GM12878 (cell line): ENCODE measurements around the gene NXN. TPM values are rescaled to one million over a fixed set of nuclear protein-coding genes. Genes with fewer than 3 reads are reported as not detected.
A peak's percentile ranks its signal among the peaks of the same experiment; 100 is the strongest.

Source experiments
- ATAC-seq: fragments of 200-7000 bp; cut with Tn5 transposase; 3 replicates; pipeline ENCODE4 v1.9.1; 2020; ENCODE audit warnings: mild to moderate bottlenecking, moderate library complexity
- BruUV-seq: library from RNA; stranded (reverse); fragments of 400-500 nt; replicated peaks from 2 replicates; lab custom pipeline; 2021; lab: Mats Ljungman, UMichigan
- CTCF ChIA-PET: fragments of 300-600 bp; sonication (Branson Sonifier 250); formaldehyde crosslinking; extraction: SDS; loops from one replicate; lab custom pipeline; 2021; ENCODE audit warnings: inconsistent platforms; lab: Yijun Ruan, JAX
- POLR2A ChIA-PET: fragments of 350-600 bp; formaldehyde crosslinking; extraction: SDS; loops from one replicate; lab custom pipeline; 2021; ENCODE audit warnings: inconsistent platforms; lab: Charles Lee
- RAD21 ChIA-PET: fragments of 300-600 bp; sonication (Branson Sonifier 250); formaldehyde crosslinking; loops from one replicate; lab custom pipeline; 2023; ENCODE audit warnings: antibody characterized with exemption; ENCODE audit not compliant: unreplicated experiment; lab: Charles Lee
- SMC1A ChIA-PET: fragments of 300-600 bp; sonication (Branson Sonifier 250); formaldehyde crosslinking; loops from one replicate; lab custom pipeline; 2023; ENCODE audit not compliant: unreplicated experiment, uncharacterized antibody; lab: Charles Lee
- DNase-seq: peaks from one replicate; pipeline ENCODE4 v3.0.0-alpha.2; 2011; ENCODE audit warnings: low read depth, low spot score
- FAIRE-seq: peaks from 3 replicates; lab custom pipeline; 2011; peaks lifted over from hg19 to GRCh38; lab: Jason Lieb, UNC
- H2AFZ ChIP-seq: 2 replicates; pipeline ENCODE4 v1.6.0; 2011; ENCODE audit warnings: low read depth, low read length, control low read depth; ENCODE audit not compliant: control insufficient read depth
- H3K27ac ChIP-seq: 2 replicates; pipeline ENCODE4 v1.5.1; 2011; ENCODE audit warnings: control low read depth; ENCODE audit not compliant: control insufficient read depth, insufficient read depth
- H3K27me3 ChIP-seq, 2 experiments: replicated peaks in 1 of 2; 2 replicates each; pipeline versions ENCODE4 v1.6.0 to v1.6.1; 2011; ENCODE audit warnings: low read length in 1 of 2; ENCODE audit not compliant: control insufficient read depth in 2 of 2, insufficient read depth in 2 of 2
- H3K36me3 ChIP-seq, 2 experiments: 2 replicates each; pipeline ENCODE4 v1.5.1; 2011; ENCODE audit warnings: low read length in 1 of 2; ENCODE audit not compliant: control insufficient read depth in 2 of 2, insufficient read depth in 2 of 2
- H3K4me1 ChIP-seq: 2 replicates; pipeline ENCODE4 v1.6.1; 2011; ENCODE audit warnings: mild to moderate bottlenecking, low read length, moderate library complexity, mixed read lengths; ENCODE audit not compliant: control insufficient read depth, insufficient read depth
- H3K4me2 ChIP-seq: 2 replicates; pipeline ENCODE4 v1.6.0; 2011; ENCODE audit warnings: control low read depth; ENCODE audit not compliant: control insufficient read depth, insufficient read depth
- H3K4me3 ChIP-seq: fragments of 200-600 bp; sonication (generic); 2 replicates; pipeline ENCODE4 v1.5.1; 2016
- H3K79me2 ChIP-seq: 2 replicates; pipeline ENCODE4 v1.6.0; 2011; ENCODE audit warnings: low read length; ENCODE audit not compliant: control insufficient read depth, insufficient read depth
- H3K9ac ChIP-seq: 2 replicates; pipeline ENCODE4 v1.8.0; 2011; ENCODE audit warnings: low read length, control low read depth, mixed read lengths; ENCODE audit not compliant: control insufficient read depth, insufficient read depth
- H3K9me3 ChIP-seq: replicated peaks from 3 replicates; pipeline ENCODE4 v1.5.1; 2011; ENCODE audit warnings: mild to moderate bottlenecking, low read length; ENCODE audit not compliant: control insufficient read depth, insufficient read depth
- H4K20me1 ChIP-seq: 2 replicates; pipeline ENCODE4 v1.6.0; 2011; ENCODE audit not compliant: control insufficient read depth, insufficient read depth
- ESRRA ChIP-seq: IDR thresholded peaks from 2 replicates; pipeline ENCODE4 v1.6.1; 2012; ENCODE audit warnings: mild to moderate bottlenecking, low read length, improper control_type of control experiment
- HSF1 ChIP-seq: fragments of 150-350 bp; IDR thresholded peaks from 2 replicates; pipeline ENCODE4 v1.6.1; 2014; ENCODE audit warnings: mild to moderate bottlenecking, low read depth, low read length
- NFYB ChIP-seq: IDR thresholded peaks from 2 replicates; pipeline ENCODE4 v1.6.1; 2011; ENCODE audit warnings: low read depth, mild to moderate bottlenecking, low read length, improper control_type of control experiment, moderate library complexity; ENCODE audit not compliant: insufficient read depth
- POLR2A ChIP-seq: IDR thresholded peaks from 2 replicates; pipeline ENCODE4 v1.6.1; 2011; ENCODE audit warnings: low read depth, mild to moderate bottlenecking, low read length
- POU2F2 ChIP-seq: IDR thresholded peaks from 3 replicates; pipeline ENCODE4 v1.6.1; 2011; ENCODE audit warnings: low read depth, mild to moderate bottlenecking, low read length, borderline replicate concordance
- RAD21 ChIP-seq: IDR thresholded peaks from 2 replicates; pipeline ENCODE4 v1.6.1; 2011; ENCODE audit warnings: mild to moderate bottlenecking, low read depth, low read length, moderate library complexity; ENCODE audit not compliant: insufficient read depth
- SIX5 ChIP-seq: IDR thresholded peaks from 2 replicates; pipeline ENCODE4 v1.6.1; 2011; ENCODE audit warnings: mild to moderate bottlenecking, low read depth, low read length, moderate library complexity; ENCODE audit not compliant: severe bottlenecking
- SMAD5 ChIP-seq: IDR thresholded peaks from 2 replicates; pipeline ENCODE4 v1.6.1; 2016; ENCODE audit warnings: antibody characterized with exemption, low read depth
- TAF1 ChIP-seq: IDR thresholded peaks from 2 replicates; pipeline ENCODE4 v1.6.1; 2011; ENCODE audit warnings: mild to moderate bottlenecking, low read depth, low read length, borderline replicate concordance
- TARDBP ChIP-seq: IDR thresholded peaks from 2 replicates; pipeline ENCODE4 v1.6.1; 2016; ENCODE audit warnings: borderline replicate concordance
- WRNIP1 ChIP-seq: IDR thresholded peaks from 2 replicates; pipeline ENCODE4 v1.6.1; 2011; ENCODE audit warnings: low read depth, low read length, improper control_type of control experiment, borderline replicate concordance
- WGBS: methylation state at CpG from one replicate; pipeline ENCODE4 v1.1.6; 2016; ENCODE audit warnings: low lambda C conversion rate; ENCODE audit not compliant: insufficient replicate concordance, insufficient coverage; ENCODE audit errors: missing lambda C conversion rate; 5-methylcytosine and 5-hydroxymethylcytosine counted together
- in situ Hi-C: fragments of 300-500 bp; cut with MboI; formaldehyde crosslinking; loops from 9 replicates; pipeline ENCODE4 v1.14.3; 2018; ENCODE audit warnings: mixed read lengths
- intact Hi-C: fragments of 100-400 bp; cut with micrococcal nuclease; formaldehyde crosslinking; loops from one replicate; pipeline ENCODE4 v1.14.2; 2022; ENCODE audit not compliant: unreplicated experiment
- polyA plus RNA-seq, 11 experiments: library from polyadenylated mRNA; depleted of rRNA in 4 of 11; unstranded in 6 of 11; stranded (reverse) in 5 of 11; fragments of >200 nt; fragmentation: Nextera tagmentation in 4 of 11; fragmentation: Illumina TruSeq in 1 of 11; extraction: Ambion mirVana in 4 of 11; extraction: Trizol in 1 of 11; gene quantifications; 1 replicate in 1 of 11; 2 replicates in 10 of 11; pipeline versions ENCODE4 v1.2.1 to v1.2.3, GENCODE V29; 2011 to 2016; ENCODE audit warnings: inconsistent platforms in 2 of 11, missing spikeins in 2 of 11, low read depth in 1 of 11
- total RNA-seq, 4 experiments: library from RNA; depleted of rRNA in 3 of 4; stranded (reverse); fragments of >200 nt in 3 of 4; fragmentation: Illumina TruSeq in 1 of 4; extraction: Trizol in 1 of 4; gene quantifications; 2 replicates each; pipeline versions ENCODE4 v1.2.1 to v1.2.3, GENCODE V29; 2013 to 2021
- TF ChIP-seq, protein P1 (sequence below): IDR thresholded peaks from 2 replicates; pipeline ENCODE4 v1.6.1; 2012; ENCODE audit warnings: low read depth, low read length, improper control_type of control experiment
- TF ChIP-seq, protein P2 (sequence below): IDR thresholded peaks from 2 replicates; pipeline ENCODE4 v1.6.1; 2012; ENCODE audit warnings: low read depth, low read length, improper control_type of control experiment

The NXN gene
- total and polyA plus RNA-seq, 10 of the 15 experiments (the other 5 are each of a cell fraction or from before 2014, with no cell fraction given), result 0.04 to 1.2 (median 0.30) TPM

GRCh38 chr17:1003972-1004768 lies 24.6 kb upstream of the NXN start:
- no peak overlapping the region for H3K4me2 ChIP-seq
- no peak overlapping the region for H3K27ac ChIP-seq
- H3K9me3 ChIP-seq, result no peaks in the 10 kb centered on the region
- no peak for DNase-seq
- in situ Hi-C loops, result no loop called here
- no TSS peak for BruUV-seq
- TF ChIP-seq POLR2A (peak; percentile 52; the same call in 1 of the 2 replicates), POU2F2 (no peak)
- TF ChIP-seq, all 136 proteins: peak for 1
- Histone ChIP-seq H4K20me1 (no peaks in the 10 kb centered on the region), H3K9ac (no peak overlapping the region), H2AFZ (no peak overlapping the region), H3K4me1 (no peaks in the 10 kb centered on the region), H3K36me3 (peaks cover 26 to 38% of the 10 kb centered on the region in 2 experiments), H3K27me3 (no peaks in the 10 kb centered on the region), H3K79me2 (peaks cover 3% of the 10 kb centered on the region; the same call in 1 of the 2 replicates), H3K4me3 (no peak overlapping the region)
- intact Hi-C loops, result no loop called here
- ChIA-PET RAD21 (no interaction called here), CTCF (interaction anchor here (1.2 kb wide), 1 partner anchor 24 kb away, joined by 3 read pairs; no protein-coding TSS in a partner anchor), POLR2A (no interaction called here), SMC1A (no interaction called here)
- WGBS, result 91% methylated on average over 29 of the region's 30 CpGs
- FAIRE-seq (no peak), ATAC-seq (no peak)

GRCh38 chr17:1003633-1003971 lies 24.0 kb upstream of the NXN start:
- Histone ChIP-seq H3K4me1 (no peaks in the 10 kb centered on the region; the same call in 1 of the 2 replicates), H2AFZ (no peak overlapping the region), H3K27ac (no peak overlapping the region), H3K4me3 (no peak overlapping the region), H3K9ac (no peak overlapping the region), H3K36me3 (peaks cover 24 to 36% of the 10 kb centered on the region in 2 experiments), H3K79me2 (peaks cover 3% of the 10 kb centered on the region; the same call in 1 of the 2 replicates), H3K4me2 (no peak overlapping the region), H4K20me1 (no peaks in the 10 kb centered on the region), H3K27me3 (no peaks in the 10 kb centered on the region), H3K9me3 (no peaks in the 10 kb centered on the region)
- in situ Hi-C loops, result no loop called here
- BruUV-seq, result TSS peak; percentile 38
- FAIRE-seq, result no peak
- ATAC-seq, result no peak
- SMC1A ChIA-PET, result no interaction called here
- CTCF ChIA-PET, result no interaction called here
- 86% methylated on average over 5 of the region's 5 CpGs for WGBS
- intact Hi-C loops, result no loop called here
- DNase-seq, result no peak
- POLR2A ChIA-PET, result no interaction called here
- RAD21 ChIA-PET, result no interaction called here
- TF ChIP-seq SIX5 (no peak), RAD21 (no peak), TARDBP (no peak), TAF1 (no peak), SMAD5 (no peak), WRNIP1 (no peak), NFYB (no peak), HSF1 (no peak), ESRRA (no peak)
- TF ChIP-seq, protein P1, sequence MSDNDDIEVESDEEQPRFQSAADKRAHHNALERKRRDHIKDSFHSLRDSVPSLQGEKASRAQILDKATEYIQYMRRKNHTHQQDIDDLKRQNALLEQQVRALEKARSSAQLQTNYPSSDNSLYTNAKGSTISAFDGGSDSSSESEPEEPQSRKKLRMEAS, result no peak
- TF ChIP-seq, protein P2, sequence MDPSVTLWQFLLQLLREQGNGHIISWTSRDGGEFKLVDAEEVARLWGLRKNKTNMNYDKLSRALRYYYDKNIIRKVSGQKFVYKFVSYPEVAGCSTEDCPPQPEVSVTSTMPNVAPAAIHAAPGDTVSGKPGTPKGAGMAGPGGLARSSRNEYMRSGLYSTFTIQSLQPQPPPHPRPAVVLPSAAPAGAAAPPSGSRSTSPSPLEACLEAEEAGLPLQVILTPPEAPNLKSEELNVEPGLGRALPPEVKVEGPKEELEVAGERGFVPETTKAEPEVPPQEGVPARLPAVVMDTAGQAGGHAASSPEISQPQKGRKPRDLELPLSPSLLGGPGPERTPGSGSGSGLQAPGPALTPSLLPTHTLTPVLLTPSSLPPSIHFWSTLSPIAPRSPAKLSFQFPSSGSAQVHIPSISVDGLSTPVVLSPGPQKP, result no peak
